SIG-M5 treated with dmso at 0.1 percent for 504 hours (cell line): ENCODE measurements around the gene CACNA1B.
"Not testable (repeated sequence)": the region's sequence is repeated elsewhere in the genome, so short reads cannot be mapped to it uniquely, and the experiment has no call there.

Source experiments
- DNase-seq: peaks from one replicate; lab custom pipeline; 2025; ENCODE audit not compliant: unreplicated experiment; lab: John Stamatoyannopoulos, UW

Gene CACNA1B

GRCh38 chr9:137877506-137878122 is at the start of gene CACNA1B:
CACNA1B (plus strand) TSS chr9:137877782; CDS start chr9:137877934, 152 bp downstream.
- DNase-seq, result not testable (repeated sequence)

GRCh38 chr9:137827908-137828526 is 49.6 kb upstream of the CACNA1B start:
- no peak for DNase-seq

GRCh38 chr9:137828527-137829259 is 48.9 kb upstream of the CACNA1B start:
- DNase-seq, result no peak

- DNase-seq, result no peak
These were observed 48.2 kb upstream of the CACNA1B start for GRCh38 chr9:137829260-137829996.

GRCh38 chr9:137832191-137832700 is 45.3 kb upstream of the CACNA1B start:
- no peak for DNase-seq

- no peak for DNase-seq
These were observed 44.6 kb upstream of the CACNA1B start for GRCh38 chr9:137832830-137833590.

GRCh38 chr9:137833721-137834613 is 43.6 kb upstream of the CACNA1B start:
- DNase-seq, result no peak

- DNase-seq, result no peak
These were observed 42.6 kb upstream of the CACNA1B start for GRCh38 chr9:137834846-137835546.

GRCh38 chr9:137836151-137836830 is 41.3 kb upstream of the CACNA1B start:
- no peak for DNase-seq

- DNase-seq, result no peak
These were observed 40.7 kb upstream of the CACNA1B start for GRCh38 chr9:137836831-137837241.

GRCh38 chr9:137837345-137838278 is 40.0 kb upstream of the CACNA1B start:
- DNase-seq, result no peak

GRCh38 chr9:137838576-137838975 is 39.0 kb upstream of the CACNA1B start:
- no peak for DNase-seq

- DNase-seq, result no peak
These were observed 34.2 kb upstream of the CACNA1B start for GRCh38 chr9:137843355-137843754.

- DNase-seq, result no peak
These were observed 25.9 kb upstream of the CACNA1B start for GRCh38 chr9:137851516-137852267.

- DNase-seq, result no peak
These were observed 24.1 kb upstream of the CACNA1B start for GRCh38 chr9:137853392-137853995.

- no peak for DNase-seq
These were observed 17.2 kb upstream of the CACNA1B start for GRCh38 chr9:137860361-137860760.
